IMR-90 (cell line): ENCODE results near the gene AKIP1. TPM values are rescaled to one million over a fixed set of nuclear protein-coding genes. Genes with fewer than 3 reads are reported as not detected.
A peak's percentile ranks its signal among the peaks of the same experiment; 100 is the strongest.

Source experiments
- ATAC-seq: fragments of 200-7000 bp; cut with Tn5 transposase; 2 replicates; pipeline ENCODE4 v1.9.1; 2020; ENCODE audit warnings: low read depth, mild to moderate bottlenecking, moderate library complexity
- BruUV-seq: library from RNA; stranded (reverse); fragments of 400-500 nt; replicated peaks from 2 replicates; lab custom pipeline; 2021; lab: Mats Ljungman, UMichigan
- CTCF ChIA-PET: fragments of 300-600 bp; formaldehyde crosslinking; extraction: SDS; loops from one replicate; lab custom pipeline; 2021; ENCODE audit warnings: antibody characterized with exemption; lab: Yijun Ruan, JAX
- POLR2A ChIA-PET: fragments of 300-600 bp; sonication (Branson Sonifier 250); formaldehyde crosslinking; loops from one replicate; lab custom pipeline; 2022; ENCODE audit warnings: antibody characterized with exemption; ENCODE audit not compliant: unreplicated experiment; lab: Charles Lee
- DNase-seq: peaks from one replicate; pipeline ENCODE4 v3.0.0; 2013
- H2AFZ ChIP-seq: replicated peaks from 2 replicates; pipeline ENCODE3; 2013; ENCODE audit warnings: low read length, mild to moderate bottlenecking; ENCODE audit not compliant: poor library complexity
- H2AK5ac ChIP-seq: 2 replicates; pipeline ENCODE4 v1.6.1; 2013; ENCODE audit warnings: low read depth, low read length, inconsistent platforms
- H2AK9ac ChIP-seq: replicated peaks from 2 replicates; pipeline ENCODE3; 2013; ENCODE audit warnings: mild to moderate bottlenecking, low read depth, low read length, moderate library complexity; ENCODE audit not compliant: poor library complexity
- H2BK120ac ChIP-seq: 2 replicates; pipeline ENCODE4 v1.6.1; 2013; ENCODE audit warnings: low read depth, low read length, inconsistent platforms
- H2BK15ac ChIP-seq: 3 replicates; pipeline ENCODE4 v1.6.1; 2013; ENCODE audit warnings: low read depth, low read length, inconsistent platforms
- H2BK20ac ChIP-seq: 2 replicates; pipeline ENCODE4 v1.6.1; 2013; ENCODE audit warnings: low read depth, mild to moderate bottlenecking, inconsistent platforms, low read length, moderate library complexity
- H2BK5ac ChIP-seq: 2 replicates; pipeline ENCODE4 v1.6.1; 2013; ENCODE audit warnings: mild to moderate bottlenecking, low read depth, low read length, inconsistent platforms; ENCODE audit not compliant: poor library complexity, severe bottlenecking
- H3K14ac ChIP-seq: replicated peaks from 2 replicates; pipeline ENCODE4 v1.6.1; 2013; ENCODE audit warnings: low read depth, low read length, inconsistent platforms
- H3K18ac ChIP-seq: 2 replicates; pipeline ENCODE4 v1.6.1; 2013; ENCODE audit warnings: low read depth, low read length, control low read depth
- H3K23ac ChIP-seq: 2 replicates; pipeline ENCODE4 v1.6.1; 2013; ENCODE audit warnings: low read depth, low read length, inconsistent platforms
- H3K27ac ChIP-seq: 2 replicates; pipeline ENCODE4 v1.5.1; 2013; ENCODE audit warnings: mild to moderate bottlenecking, control low read depth, low read length; ENCODE audit not compliant: insufficient read depth
- H3K27me3 ChIP-seq: 2 replicates; pipeline ENCODE4 v1.6.1; 2013; ENCODE audit warnings: low read length; ENCODE audit not compliant: control insufficient read depth, insufficient read depth
- H3K36me3 ChIP-seq: 2 replicates; pipeline ENCODE4 v1.6.1; 2013; ENCODE audit warnings: low read length, mixed read lengths; ENCODE audit not compliant: control insufficient read depth, insufficient read depth
- H3K4ac ChIP-seq: 2 replicates; pipeline ENCODE4 v1.6.1; 2013; ENCODE audit warnings: low read depth, low read length, inconsistent platforms
- H3K4me1 ChIP-seq: 2 replicates; pipeline ENCODE4 v1.6.1; 2013; ENCODE audit warnings: low read length, mixed read lengths; ENCODE audit not compliant: control insufficient read depth, insufficient read depth
- H3K4me2 ChIP-seq: 2 replicates; pipeline ENCODE4 v1.6.1; 2013; ENCODE audit warnings: low read depth, mild to moderate bottlenecking, control low read depth, low read length, moderate library complexity
- H3K4me3 ChIP-seq: 2 replicates; pipeline ENCODE4 v1.5.1; 2013; ENCODE audit warnings: low read depth, mild to moderate bottlenecking, control low read depth, low read length, moderate library complexity; ENCODE audit not compliant: insufficient read depth
- H3K56ac ChIP-seq: 2 replicates; pipeline ENCODE4 v1.6.1; 2013; ENCODE audit warnings: low read length, inconsistent platforms; ENCODE audit not compliant: insufficient read depth; ENCODE audit errors: extremely low read depth
- H3K79me1 ChIP-seq, 2 experiments: 2 replicates each; pipeline ENCODE4 v1.6.1; 2013; ENCODE audit warnings: low read length in 2 of 2, inconsistent platforms in 1 of 2, low read depth in 1 of 2
- H3K9ac ChIP-seq: 2 replicates; pipeline ENCODE4 v1.6.1; 2013; ENCODE audit warnings: low read depth, low read length, control low read depth
- H3K9me1 ChIP-seq: 2 replicates; pipeline ENCODE4 v1.6.1; 2013; ENCODE audit warnings: low read length, inconsistent platforms; ENCODE audit not compliant: insufficient read depth
- H3K9me3 ChIP-seq: 2 replicates; pipeline ENCODE4 v1.6.1; 2013; ENCODE audit warnings: low read length; ENCODE audit not compliant: control insufficient read depth, insufficient read depth
- H4K20me1 ChIP-seq: 2 replicates; pipeline ENCODE4 v1.6.1; 2013; ENCODE audit warnings: low read length, inconsistent platforms; ENCODE audit not compliant: insufficient read depth
- H4K5ac ChIP-seq: 2 replicates; pipeline ENCODE4 v1.6.1; 2013; ENCODE audit warnings: mild to moderate bottlenecking, low read depth, low read length, control low read depth
- H4K8ac ChIP-seq, 2 experiments: 2 replicates each; pipeline ENCODE4 v1.6.1; 2013; ENCODE audit warnings: low read depth in 2 of 2, low read length in 2 of 2, control low read depth in 1 of 2, inconsistent platforms in 1 of 2
- H4K91ac ChIP-seq: 2 replicates; pipeline ENCODE4 v1.6.1; 2013; ENCODE audit warnings: low read depth, low read length, inconsistent platforms; ENCODE audit not compliant: insufficient read depth
- BHLHE40 ChIP-seq: fragments of 150-350 bp; IDR thresholded peaks from 2 replicates; pipeline ENCODE4 v1.6.1; 2016; ENCODE audit warnings: mild to moderate bottlenecking, low read depth, low read length
- CHD1 ChIP-seq: IDR thresholded peaks from 2 replicates; pipeline ENCODE4 v1.6.1; 2012; ENCODE audit warnings: low read depth, low read length, improper control_type of control experiment
- MXI1 ChIP-seq: IDR thresholded peaks from 2 replicates; pipeline ENCODE4 v1.6.1; 2012; ENCODE audit warnings: low read depth, mild to moderate bottlenecking, low read length, moderate library complexity, borderline replicate concordance
- RAD21 ChIP-seq: IDR thresholded peaks from 2 replicates; pipeline ENCODE4 v1.6.1; 2012; ENCODE audit warnings: low read length, improper control_type of control experiment
- RCOR1 ChIP-seq: IDR thresholded peaks from 2 replicates; pipeline ENCODE4 v1.6.1; 2012; ENCODE audit warnings: mild to moderate bottlenecking, low read length, improper control_type of control experiment; ENCODE audit not compliant: insufficient replicate concordance
- SMC3 ChIP-seq: fragments of 150-350 bp; IDR thresholded peaks from 2 replicates; pipeline ENCODE4 v1.6.1; 2016; ENCODE audit warnings: low read depth, mild to moderate bottlenecking, antibody characterized with exemption, low read length, moderate library complexity
- USF2 ChIP-seq: fragments of 150-350 bp; IDR thresholded peaks from 2 replicates; pipeline ENCODE4 v1.6.1; 2017; ENCODE audit warnings: mild to moderate bottlenecking, antibody characterized with exemption, low read length, low read depth
- WGBS, 2 experiments: methylation state at CpG; one replicate each; pipeline versions ENCODE4 v1.1.5 to v1.1.7; 2013; ENCODE audit warnings: missing lambda C conversion rate in 2 of 2; ENCODE audit not compliant: insufficient read length in 1 of 2; ENCODE audit errors: extremely low coverage in 2 of 2; 5-methylcytosine and 5-hydroxymethylcytosine counted together
- dilution Hi-C: fragments of 300-500 bp; cut with HindIII; formaldehyde crosslinking; loops from one replicate; pipeline ENCODE4 v1.14.3; 2018; ENCODE audit warnings: low sequenced_read_pairs; ENCODE audit not compliant: unreplicated experiment
- in situ Hi-C: fragments of 300-500 bp; cut with MboI; formaldehyde crosslinking; loops from 3 replicates; pipeline ENCODE4 v1.14.3; 2019; ENCODE audit warnings: low sequenced_read_pairs, inconsistent platforms, mixed read lengths
- intact Hi-C: fragments of 100-400 bp; cut with micrococcal nuclease; formaldehyde crosslinking; loops from 2 replicates; pipeline ENCODE4 v1.10.0; 2022
- polyA plus RNA-seq, 3 experiments: library from polyadenylated mRNA; depleted of rRNA; stranded (reverse); fragments of >200 nt; gene quantifications; 2 replicates each; pipeline ENCODE4 v1.2.3, GENCODE V29; 2012; ENCODE audit warnings: low replicate concordance in 1 of 3
- total RNA-seq: library from RNA; depleted of rRNA; stranded (reverse); fragments of >200 nt; gene quantifications from 2 replicates; pipeline ENCODE4 v1.2.3, GENCODE V29; 2012
- TF ChIP-seq, protein P1 (sequence below): conservative IDR thresholded peaks from 2 replicates; pipeline ENCODE4 v1.5.1; 2012; ENCODE audit warnings: mild to moderate bottlenecking, low read depth, low read length, improper control_type of control experiment
- TF ChIP-seq, protein P2 (sequence below): fragments of 150-350 bp; IDR thresholded peaks from 2 replicates; pipeline ENCODE4 v1.6.1; 2016; ENCODE audit warnings: low read depth, mild to moderate bottlenecking, low read length, moderate library complexity, borderline replicate concordance

AKIP1 gene
- total and polyA plus RNA-seq, 2 of the 4 experiments (the other 2 are of a cell fraction) = 33.9 to 36.0 TPM

DNA sequence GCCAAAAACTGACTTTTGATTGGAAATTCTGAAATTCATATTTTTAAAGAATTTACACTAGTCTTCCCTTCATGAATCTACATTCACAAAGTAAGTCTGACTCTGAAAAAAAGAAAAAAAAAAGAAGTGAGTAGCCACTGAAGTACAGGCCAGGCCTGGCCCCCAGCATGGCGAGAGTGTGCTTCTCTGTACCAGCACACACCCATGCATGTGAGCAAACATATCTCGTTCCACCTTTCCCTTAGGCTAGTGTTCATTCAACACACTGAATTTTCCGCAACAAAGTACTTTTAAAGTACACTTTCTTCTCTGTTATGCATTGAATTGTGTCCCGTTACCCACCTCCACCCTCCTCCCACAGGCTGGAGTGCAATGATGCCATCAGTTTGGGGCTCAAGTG, 17.2 kb downstream of the AKIP1 start:
- 100% methylated on average over 1 of the region's 4 CpGs; no CpG with 5 or more reads in 1 of the 2 experiments for WGBS, 2 experiments

More for the DNA sequence above, 17.2 kb downstream of the AKIP1 start:
- no peak for DNase-seq
- H3K18ac ChIP-seq = no peak overlapping the region
- POLR2A ChIA-PET = no interaction called here
- peaks cover 18% of the 10 kb centered on the region; the same call in 1 of the 2 replicates for H3K9me1 ChIP-seq
- H3K4ac ChIP-seq = peak overlapping the region; percentile 56; the same call in 1 of the 2 replicates
- 0 out of 2 replicates have a peak overlapping the region, but pooled peaks have one; percentile 9 for H3K14ac ChIP-seq
- H4K91ac ChIP-seq = no peak overlapping the region
- no peak overlapping the region for H2BK20ac ChIP-seq
- no peak overlapping the region for H3K23ac ChIP-seq
- H4K5ac ChIP-seq = no peak overlapping the region
- intact Hi-C loops (no loop called here), dilution Hi-C loops (no loop called here), in situ Hi-C loops (no loop called here)
- H3K4me1 ChIP-seq = peaks cover 10% of the 10 kb centered on the region
- peak overlapping the region; percentile 65; the same call in 1 of the 2 replicates for H2AK5ac ChIP-seq
- H3K27me3 ChIP-seq = no peaks in the 10 kb centered on the region
- H2BK15ac ChIP-seq = no peak overlapping the region
- no peaks in the 10 kb centered on the region for H3K9me3 ChIP-seq
- no peak for TF ChIP-seq USF2
- no peak for TF ChIP-seq RAD21
- no peak for TF ChIP-seq MXI1
- TF ChIP-seq CHD1 = no peak
- TF ChIP-seq, protein P1, sequence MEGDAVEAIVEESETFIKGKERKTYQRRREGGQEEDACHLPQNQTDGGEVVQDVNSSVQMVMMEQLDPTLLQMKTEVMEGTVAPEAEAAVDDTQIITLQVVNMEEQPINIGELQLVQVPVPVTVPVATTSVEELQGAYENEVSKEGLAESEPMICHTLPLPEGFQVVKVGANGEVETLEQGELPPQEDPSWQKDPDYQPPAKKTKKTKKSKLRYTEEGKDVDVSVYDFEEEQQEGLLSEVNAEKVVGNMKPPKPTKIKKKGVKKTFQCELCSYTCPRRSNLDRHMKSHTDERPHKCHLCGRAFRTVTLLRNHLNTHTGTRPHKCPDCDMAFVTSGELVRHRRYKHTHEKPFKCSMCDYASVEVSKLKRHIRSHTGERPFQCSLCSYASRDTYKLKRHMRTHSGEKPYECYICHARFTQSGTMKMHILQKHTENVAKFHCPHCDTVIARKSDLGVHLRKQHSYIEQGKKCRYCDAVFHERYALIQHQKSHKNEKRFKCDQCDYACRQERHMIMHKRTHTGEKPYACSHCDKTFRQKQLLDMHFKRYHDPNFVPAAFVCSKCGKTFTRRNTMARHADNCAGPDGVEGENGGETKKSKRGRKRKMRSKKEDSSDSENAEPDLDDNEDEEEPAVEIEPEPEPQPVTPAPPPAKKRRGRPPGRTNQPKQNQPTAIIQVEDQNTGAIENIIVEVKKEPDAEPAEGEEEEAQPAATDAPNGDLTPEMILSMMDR = no peak
- TF ChIP-seq SMC3 = no peak
- no peak for TF ChIP-seq BHLHE40
- TF ChIP-seq, protein P2, sequence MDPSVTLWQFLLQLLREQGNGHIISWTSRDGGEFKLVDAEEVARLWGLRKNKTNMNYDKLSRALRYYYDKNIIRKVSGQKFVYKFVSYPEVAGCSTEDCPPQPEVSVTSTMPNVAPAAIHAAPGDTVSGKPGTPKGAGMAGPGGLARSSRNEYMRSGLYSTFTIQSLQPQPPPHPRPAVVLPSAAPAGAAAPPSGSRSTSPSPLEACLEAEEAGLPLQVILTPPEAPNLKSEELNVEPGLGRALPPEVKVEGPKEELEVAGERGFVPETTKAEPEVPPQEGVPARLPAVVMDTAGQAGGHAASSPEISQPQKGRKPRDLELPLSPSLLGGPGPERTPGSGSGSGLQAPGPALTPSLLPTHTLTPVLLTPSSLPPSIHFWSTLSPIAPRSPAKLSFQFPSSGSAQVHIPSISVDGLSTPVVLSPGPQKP = no peak
- no peak for TF ChIP-seq RCOR1
- peaks cover under 1% of the 10 kb centered on the region; the same call in 1 of the 2 replicates for H3K36me3 ChIP-seq
- H3K56ac ChIP-seq = no peak overlapping the region
- H3K4me2 ChIP-seq = no peak overlapping the region
- no peak overlapping the region for H2AFZ ChIP-seq
- ATAC-seq = no peak
- H3K27ac ChIP-seq = no peak overlapping the region
- H2BK120ac ChIP-seq = no peak overlapping the region
- no peaks in the 10 kb centered on the region for H4K20me1 ChIP-seq
- no peaks in the 10 kb centered on the region for H3K79me1 ChIP-seq
- peak overlapping the region; percentile 3 for H2AK9ac ChIP-seq
- no TSS peak for BruUV-seq
- H2BK5ac ChIP-seq = no peak overlapping the region
- H3K9ac ChIP-seq = no peak overlapping the region
- CTCF ChIA-PET = no interaction called here
- H3K4me3 ChIP-seq = no peak overlapping the region
- H4K8ac ChIP-seq = no peak overlapping the region
